ENCODE measurements around the gene SDF2L1.

SDF2L1 gene

DNA sequence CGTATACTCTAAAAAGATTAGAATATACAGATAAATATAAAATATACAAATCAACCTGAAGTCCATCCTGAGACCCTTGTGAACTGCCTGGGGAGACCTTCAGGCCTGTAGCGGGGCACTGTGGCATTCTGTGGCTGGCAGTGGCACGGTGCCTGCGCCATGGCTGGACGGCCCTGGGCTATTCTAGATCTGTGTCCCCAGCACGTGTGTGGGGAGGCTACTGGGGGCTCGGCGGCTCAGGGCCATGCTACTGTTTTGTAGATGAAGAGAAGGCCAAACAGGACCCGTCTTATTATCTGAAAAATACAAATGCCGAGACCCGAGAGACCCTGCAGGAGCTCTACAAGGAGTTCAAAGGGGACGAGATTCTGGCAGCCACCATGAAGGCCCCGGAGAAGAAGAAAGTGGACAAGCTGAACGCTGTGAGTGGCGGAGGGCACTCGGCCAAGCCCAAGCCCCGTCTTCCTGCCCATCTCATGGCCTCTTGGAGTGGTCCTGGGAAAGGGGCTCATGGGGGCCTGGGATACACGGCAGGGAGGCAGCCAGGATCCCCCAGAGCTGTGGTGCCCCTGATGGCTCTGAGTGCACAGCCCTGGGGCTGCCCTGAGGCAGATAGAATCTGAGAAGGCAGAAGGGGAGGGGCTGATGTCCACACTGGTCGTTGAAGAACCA, 42.5 kb downstream of the SDF2L1 start:
- Histone ChIP-seq H3K9me3 (ENCODE audit: control insufficient read depth, low read length) (no peaks in the 10 kb centered on the region), H3K9ac (no peak overlapping the region), H3K4me2 (ENCODE audit: low read length) (no peak overlapping the region), H2AFZ (no peak overlapping the region), H3K79me2 (no peaks in the 10 kb centered on the region), H3K4me1 (no peaks in the 10 kb centered on the region), H3K27me3 (ENCODE audit: control insufficient read depth, insufficient read depth, low read length) (no peaks in the 10 kb centered on the region), H3K4me3 (ENCODE audit: low read depth, low read length) (no peak overlapping the region), H3K27ac (no peak overlapping the region), H3K36me3 (ENCODE audit: control insufficient read depth, insufficient read depth, low read length) (no peaks in the 10 kb centered on the region)
- TF ChIP-seq, protein P1, sequence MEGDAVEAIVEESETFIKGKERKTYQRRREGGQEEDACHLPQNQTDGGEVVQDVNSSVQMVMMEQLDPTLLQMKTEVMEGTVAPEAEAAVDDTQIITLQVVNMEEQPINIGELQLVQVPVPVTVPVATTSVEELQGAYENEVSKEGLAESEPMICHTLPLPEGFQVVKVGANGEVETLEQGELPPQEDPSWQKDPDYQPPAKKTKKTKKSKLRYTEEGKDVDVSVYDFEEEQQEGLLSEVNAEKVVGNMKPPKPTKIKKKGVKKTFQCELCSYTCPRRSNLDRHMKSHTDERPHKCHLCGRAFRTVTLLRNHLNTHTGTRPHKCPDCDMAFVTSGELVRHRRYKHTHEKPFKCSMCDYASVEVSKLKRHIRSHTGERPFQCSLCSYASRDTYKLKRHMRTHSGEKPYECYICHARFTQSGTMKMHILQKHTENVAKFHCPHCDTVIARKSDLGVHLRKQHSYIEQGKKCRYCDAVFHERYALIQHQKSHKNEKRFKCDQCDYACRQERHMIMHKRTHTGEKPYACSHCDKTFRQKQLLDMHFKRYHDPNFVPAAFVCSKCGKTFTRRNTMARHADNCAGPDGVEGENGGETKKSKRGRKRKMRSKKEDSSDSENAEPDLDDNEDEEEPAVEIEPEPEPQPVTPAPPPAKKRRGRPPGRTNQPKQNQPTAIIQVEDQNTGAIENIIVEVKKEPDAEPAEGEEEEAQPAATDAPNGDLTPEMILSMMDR (IDR thresholded peaks at IDR 0.05), result no peak

DNA sequence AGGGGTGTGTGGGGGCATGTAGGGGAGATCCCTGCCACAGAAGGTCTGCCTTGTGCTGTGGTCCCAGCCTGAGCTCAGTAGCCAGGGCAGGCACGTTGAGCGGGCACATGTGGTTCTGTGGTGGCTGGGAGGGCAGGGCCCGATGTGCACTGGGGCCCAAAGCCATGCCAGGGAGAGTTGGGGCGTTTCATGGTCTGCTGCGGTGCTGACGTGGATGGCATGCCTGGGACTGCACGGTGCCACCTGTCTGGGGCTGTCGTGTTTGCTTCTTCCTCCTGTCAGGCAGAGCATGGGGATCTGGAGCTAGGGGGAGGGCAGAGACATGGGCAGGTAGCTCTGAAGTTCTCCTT, 43.0 kb downstream of the SDF2L1 start:
- Histone ChIP-seq H3K36me3 (ENCODE audit: control insufficient read depth, insufficient read depth, low read length) (no peaks in the 10 kb centered on the region), H3K9me3 (ENCODE audit: control insufficient read depth, low read length) (no peaks in the 10 kb centered on the region), H3K9ac (no peak overlapping the region), H3K79me2 (no peaks in the 10 kb centered on the region), H2AFZ (no peak overlapping the region), H3K27me3 (ENCODE audit: control insufficient read depth, insufficient read depth, low read length) (no peaks in the 10 kb centered on the region), H3K27ac (no peak overlapping the region), H3K4me2 (ENCODE audit: low read length) (no peak overlapping the region), H3K4me1 (no peaks in the 10 kb centered on the region), H3K4me3 (ENCODE audit: low read depth, low read length) (no peak overlapping the region)
- TF ChIP-seq, protein P1 (IDR thresholded peaks at IDR 0.05), result no peak

DNA sequence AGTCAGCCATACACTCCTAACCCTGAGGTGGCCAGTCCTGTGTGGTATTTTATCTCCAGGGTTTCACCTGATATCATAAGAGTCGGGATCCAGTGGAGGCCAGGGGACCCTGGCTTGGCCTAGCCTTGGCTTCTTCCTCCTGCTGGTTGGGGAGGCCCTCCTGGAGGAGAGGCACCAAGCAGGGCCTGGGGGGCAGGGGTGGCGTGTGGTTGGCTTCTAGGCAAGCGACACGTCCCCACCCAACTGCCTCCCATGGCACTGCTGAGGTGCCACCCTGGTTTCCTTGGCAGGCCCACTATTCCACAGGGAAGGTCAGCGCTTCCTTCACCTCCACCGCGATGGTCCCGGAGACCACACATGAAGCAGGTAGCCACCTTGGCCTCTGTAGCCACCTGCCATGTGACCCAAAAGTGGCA, 44.1 kb downstream of the SDF2L1 start:
- Histone ChIP-seq H3K9me3 (ENCODE audit: control insufficient read depth, low read length) (no peaks in the 10 kb centered on the region), H3K4me3 (ENCODE audit: low read depth, low read length) (no peak overlapping the region), H3K4me2 (ENCODE audit: low read length) (no peak overlapping the region), H3K4me1 (no peaks in the 10 kb centered on the region), H3K27ac (no peak overlapping the region), H3K9ac (no peak overlapping the region), H2AFZ (no peak overlapping the region), H3K79me2 (no peaks in the 10 kb centered on the region), H3K36me3 (ENCODE audit: control insufficient read depth, insufficient read depth, low read length) (no peaks in the 10 kb centered on the region), H3K27me3 (ENCODE audit: control insufficient read depth, insufficient read depth, low read length) (no peaks in the 10 kb centered on the region)
- TF ChIP-seq, protein P1 (IDR thresholded peaks at IDR 0.05), result no peak

DNA sequence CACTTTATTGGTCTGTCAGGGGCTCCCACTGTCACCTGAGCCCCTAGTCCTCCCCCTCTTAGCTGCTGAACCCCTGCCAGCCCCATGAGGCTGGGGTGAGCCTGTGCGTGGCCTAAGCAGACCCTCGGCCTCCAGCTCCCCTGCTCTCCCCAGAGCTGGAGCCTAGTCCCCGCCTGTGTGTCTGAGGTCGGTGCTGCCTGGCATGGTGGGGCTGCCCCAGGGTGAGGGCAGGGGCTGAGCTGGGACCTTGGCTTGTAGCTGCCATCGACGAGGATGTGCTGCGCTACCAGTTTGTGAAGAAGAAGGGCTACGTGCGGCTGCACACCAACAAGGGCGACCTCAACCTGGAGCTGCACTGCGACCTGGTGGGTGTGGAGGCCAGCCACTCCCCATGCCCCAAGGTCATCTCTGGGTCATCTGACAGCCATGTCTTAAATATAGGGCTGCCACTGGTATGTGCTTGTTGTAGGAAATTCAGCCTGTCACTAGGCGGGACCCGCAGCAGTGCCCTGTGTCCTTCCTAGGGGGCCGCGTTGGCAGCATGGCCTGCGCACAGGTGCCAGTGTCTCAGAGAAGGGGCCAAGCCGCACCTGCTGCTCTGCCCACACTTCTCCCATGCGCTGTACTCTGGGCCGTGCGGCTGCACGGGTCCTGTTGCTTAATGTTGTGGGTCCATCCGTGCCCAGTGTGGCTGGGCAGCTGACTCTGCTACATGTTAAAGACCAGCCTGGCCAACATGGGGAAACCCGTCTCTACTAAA, 44.7 kb downstream of the SDF2L1 start:
- H3K4me2 ChIP-seq (ENCODE audit: low read length), result no peak overlapping the region
- no peak overlapping the region for H3K9ac ChIP-seq
- TF ChIP-seq, protein P1 (IDR thresholded peaks at IDR 0.05), result no peak
- H2AFZ ChIP-seq, result no peak overlapping the region
- H3K79me2 ChIP-seq, result no peaks in the 10 kb centered on the region
- H3K4me3 ChIP-seq (ENCODE audit: low read depth, low read length), result no peak overlapping the region
- no peaks in the 10 kb centered on the region for H3K4me1 ChIP-seq
- H3K27me3 ChIP-seq (ENCODE audit: control insufficient read depth, insufficient read depth, low read length), result no peaks in the 10 kb centered on the region
- H3K27ac ChIP-seq, result no peak overlapping the region
- H3K36me3 ChIP-seq (ENCODE audit: control insufficient read depth, insufficient read depth, low read length), result no peaks in the 10 kb centered on the region
- H3K9me3 ChIP-seq (ENCODE audit: control insufficient read depth, low read length), result no peaks in the 10 kb centered on the region

Data from parathyroid adenoma (tissue), 2 donors.